Stimulated activated CD8-positive, alpha-beta memory T cell treated with anti-CD3 and anti-CD28 coated beads, Interleukin-15, amount 100 ng/mL, for 24 hours (primary cell): ENCODE results near the gene GPHB5.
"Not testable (repeated sequence)": the region's sequence is repeated elsewhere in the genome, so short reads cannot be mapped to it uniquely, and the experiment has no call there.

ENCODE experiments used
- DNase-seq: peaks from one replicate; pipeline ENCODE4 v3.0.0-alpha.2; 2020; ENCODE audit warnings: low read depth

Gene GPHB5

DNA sequence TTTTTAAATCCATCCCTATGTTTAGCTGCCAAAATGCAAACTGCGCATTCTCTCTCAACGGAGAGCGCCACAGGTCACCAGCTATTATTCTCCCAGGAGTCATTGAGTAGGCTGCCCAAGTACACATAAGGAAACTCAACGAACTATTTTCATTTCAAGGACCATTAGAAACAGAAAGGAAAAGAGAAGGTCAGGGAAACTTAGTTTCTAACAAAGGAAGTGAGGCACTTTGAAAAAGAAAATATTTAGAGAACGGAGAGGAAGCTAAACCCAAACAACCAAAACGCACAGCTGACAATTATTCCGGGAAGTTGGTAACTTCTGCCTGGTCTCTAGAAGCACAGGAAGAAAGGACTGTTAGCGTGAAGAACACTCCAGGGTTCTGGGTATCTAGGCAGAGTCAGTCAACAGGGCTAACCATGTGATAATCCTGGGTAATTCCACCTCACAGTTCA lies 23.5 kb downstream of the GPHB5 start:
- no peak for DNase-seq

GRCh38 chr14:63292805-63293204 lies 25.9 kb downstream of the GPHB5 start:
- no peak for DNase-seq

DNA sequence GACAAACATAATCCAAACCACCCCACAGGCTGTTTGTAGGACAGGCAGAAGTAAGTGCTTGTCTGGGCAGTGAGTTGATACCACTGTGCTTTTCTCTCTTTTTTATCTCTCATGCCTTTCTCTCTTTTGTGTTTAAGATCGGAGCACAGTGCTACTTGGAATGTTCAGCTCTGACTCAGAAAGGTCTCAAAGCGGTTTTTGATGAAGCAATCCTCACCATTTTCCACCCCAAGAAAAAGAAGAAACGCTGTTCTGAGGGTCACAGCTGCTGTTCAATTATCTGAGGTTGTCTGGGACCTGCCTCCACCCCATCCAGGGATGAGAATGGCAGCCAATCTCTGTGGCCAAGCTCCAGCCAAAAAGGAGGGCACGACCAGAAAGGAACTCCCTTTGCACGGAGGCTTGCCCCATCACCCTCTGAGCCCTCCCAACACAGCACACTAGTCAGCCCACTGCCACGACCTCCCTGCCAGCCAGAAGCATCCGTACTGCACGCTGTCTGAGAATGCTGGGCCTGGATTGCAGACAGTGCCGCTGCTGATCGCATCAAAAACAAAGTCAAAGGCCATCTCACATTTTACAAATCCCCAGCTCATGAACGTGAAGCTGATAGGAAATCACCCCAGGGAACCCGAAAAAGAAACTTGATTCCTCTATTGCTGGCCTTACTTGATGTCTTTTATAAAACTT lies 27.8 kb downstream of the GPHB5 start:
- DNase-seq, result no peak

- no peak for DNase-seq
These were observed 29.9 kb downstream of the GPHB5 start for GRCh38 chr14:63288853-63289252.

DNA sequence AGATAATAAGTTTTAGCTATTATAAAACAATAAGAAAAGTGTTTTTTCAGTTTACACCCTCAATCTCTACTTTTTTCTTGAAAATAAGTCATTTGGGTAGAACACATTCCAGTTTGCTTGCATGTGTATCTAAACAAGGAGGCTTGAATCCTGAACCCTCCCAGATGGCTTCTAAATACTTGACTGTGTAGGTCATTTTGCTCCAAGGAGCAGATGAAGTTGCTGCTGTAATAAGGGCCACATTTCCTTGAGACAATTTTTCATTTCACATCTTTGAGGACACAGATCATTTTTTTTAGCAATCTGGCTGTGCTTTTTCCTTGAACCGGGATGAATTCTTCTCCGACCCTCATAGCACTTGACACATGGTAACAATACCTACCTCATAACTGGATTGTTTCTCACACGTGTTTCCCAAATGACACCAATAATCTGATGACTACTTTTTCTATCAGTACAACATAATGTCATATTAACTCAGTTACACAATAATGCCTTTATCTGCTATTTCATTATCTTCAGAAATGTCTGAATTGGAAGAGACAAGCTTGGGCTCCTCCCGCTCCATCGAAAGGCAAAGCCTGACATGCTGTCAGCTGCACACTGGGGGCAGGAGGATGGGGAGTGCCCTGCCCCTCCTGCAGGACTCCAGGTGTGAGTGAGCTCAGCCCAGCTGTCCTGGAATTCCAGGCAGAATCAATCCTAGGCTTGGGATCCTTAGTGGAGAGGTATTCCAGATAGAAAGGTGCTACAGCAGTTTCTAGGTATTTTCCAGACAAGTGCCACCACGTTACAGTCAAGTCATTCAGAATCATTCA lies 30.9 kb downstream of the GPHB5 start:
- DNase-seq, result no peak

DNA sequence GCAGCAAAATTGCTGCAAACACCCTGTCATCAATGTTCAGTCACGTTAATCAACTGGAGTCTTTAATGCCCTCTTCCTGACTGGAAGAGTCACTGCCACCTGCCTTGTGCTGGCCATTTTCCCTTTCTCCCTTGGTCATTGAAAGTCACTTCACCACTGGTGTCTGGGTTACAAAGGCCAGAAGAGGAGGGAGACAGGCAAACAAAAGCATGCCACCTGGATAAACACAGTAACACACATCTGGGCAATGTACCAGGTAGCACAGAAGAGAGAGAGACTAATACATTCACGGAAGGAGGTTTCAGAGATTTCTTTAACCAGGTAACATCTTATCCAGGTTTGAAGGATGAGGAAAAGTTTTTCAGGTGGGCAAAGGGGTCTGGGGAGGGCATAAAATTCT lies 32.7 kb downstream of the GPHB5 start:
- no peak for DNase-seq

- DNase-seq, result no peak
These were observed 34.9 kb downstream of the GPHB5 start for GRCh38 chr14:63283884-63284248.

GRCh38 chr14:63282997-63283883 lies 35.5 kb downstream of the GPHB5 start:
- DNase-seq, result no peak

GRCh38 chr14:63279933-63280332 lies 38.8 kb downstream of the GPHB5 start:
- DNase-seq, result not testable (repeated sequence)

GRCh38 chr14:63277591-63278183 lies 41.0 kb downstream of the GPHB5 start:
- no peak for DNase-seq

DNA sequence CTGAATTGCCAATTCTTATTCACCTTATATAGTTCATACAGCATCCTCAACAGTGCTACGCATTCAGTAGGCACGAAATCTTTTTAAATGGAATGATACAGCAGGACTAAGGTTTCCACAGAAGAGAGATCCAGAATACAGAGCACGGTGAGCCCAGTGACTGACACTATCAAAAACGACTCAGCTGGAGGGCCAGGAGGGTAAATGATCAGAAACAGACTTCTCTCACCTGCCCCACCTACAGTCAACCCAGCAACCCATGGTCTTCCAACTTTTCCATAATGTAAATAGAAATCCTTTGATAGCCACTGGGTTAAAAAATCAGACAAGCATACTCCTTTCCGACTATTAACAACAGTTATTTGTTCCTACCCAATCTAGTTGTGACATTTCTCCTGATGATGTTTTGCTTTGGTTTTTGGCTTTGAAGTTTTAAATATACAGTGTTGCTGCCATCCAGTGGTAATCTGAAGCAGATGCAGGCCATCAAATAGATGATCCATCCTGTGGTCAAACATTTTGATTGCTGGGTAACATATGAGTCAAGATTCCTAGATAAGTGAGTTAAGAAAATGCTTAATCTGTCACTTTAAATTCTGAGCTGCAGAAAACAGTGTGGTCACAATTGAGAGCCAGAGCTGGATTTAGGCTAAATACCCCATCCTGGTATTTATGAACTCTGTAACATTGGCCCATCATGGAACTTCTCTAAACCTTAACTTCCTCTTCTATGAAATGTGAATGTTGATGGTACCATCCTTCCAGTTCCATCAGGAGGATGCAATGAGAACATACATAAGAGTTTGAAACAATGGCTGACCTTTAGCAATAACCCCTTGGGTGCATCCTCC lies 42.0 kb downstream of the GPHB5 start:
- no peak for DNase-seq

- no peak for DNase-seq
These were observed 42.7 kb downstream of the GPHB5 start for GRCh38 chr14:63276016-63276415.

GRCh38 chr14:63275611-63276010 lies 43.1 kb downstream of the GPHB5 start:
- no peak for DNase-seq

DNA sequence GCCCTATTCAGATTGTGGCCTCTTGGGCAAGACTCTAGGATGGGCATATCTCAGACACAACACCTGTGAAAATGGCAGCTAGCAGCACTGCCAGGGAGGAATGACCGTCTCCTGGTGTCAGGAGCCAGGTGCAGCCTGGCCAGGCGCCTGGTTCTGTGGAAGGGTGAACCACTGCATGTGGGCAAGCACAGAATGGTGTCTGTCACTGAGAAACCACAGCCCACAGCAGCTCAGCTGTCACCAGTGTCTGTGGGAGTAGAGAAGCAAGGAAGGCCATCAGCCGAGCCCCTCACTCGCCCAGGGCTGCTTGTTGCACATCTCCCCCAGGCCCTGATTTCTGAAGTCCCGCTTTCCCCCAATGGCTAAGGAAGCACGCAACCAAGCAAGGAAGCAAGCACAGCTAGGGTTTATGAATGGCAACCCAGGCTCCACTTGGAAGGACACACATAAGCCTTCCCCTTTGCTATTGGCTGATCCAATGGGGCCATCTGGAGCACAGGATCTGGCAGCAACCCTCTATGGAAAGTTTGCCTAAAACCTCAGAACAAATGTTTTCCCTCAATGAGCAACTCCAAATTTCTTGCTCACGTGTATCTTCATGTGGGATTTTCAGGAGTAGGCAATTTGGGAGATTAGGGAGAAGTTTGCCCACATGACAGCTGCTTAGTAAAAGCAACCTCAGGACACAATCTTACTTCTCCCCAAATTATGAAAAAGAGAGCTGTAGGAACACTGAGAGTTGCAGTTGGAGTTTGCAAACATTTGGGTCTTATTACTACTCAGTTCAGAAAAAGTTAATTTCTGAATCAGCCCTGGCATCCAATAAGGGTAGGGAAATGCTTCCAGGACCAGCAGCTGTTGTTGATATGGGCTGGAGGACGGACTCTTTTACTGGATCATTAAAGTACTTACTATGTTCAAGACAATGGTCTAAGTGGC lies 44.7 kb downstream of the GPHB5 start:
- DNase-seq, result no peak

DNA sequence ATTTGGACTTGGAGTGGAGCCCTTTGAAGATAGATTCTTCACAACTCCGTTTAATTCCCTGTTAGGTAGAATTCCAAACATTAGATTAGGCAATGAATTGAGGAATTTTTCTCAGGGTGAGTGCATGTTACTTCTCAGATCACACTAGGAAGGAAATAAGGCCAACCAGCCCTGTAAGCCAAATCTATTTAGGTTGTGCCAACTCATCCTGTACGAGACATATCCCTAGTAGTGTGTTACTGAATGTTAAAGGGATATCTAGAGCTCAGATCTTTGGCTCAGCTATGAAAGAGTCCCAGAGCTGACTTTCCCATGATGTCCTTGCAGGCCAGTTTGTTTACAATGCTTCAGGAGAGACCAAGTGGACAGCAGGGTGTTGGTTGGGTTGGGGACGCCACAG lies 45.6 kb downstream of the GPHB5 start:
- DNase-seq, result no peak

DNA sequence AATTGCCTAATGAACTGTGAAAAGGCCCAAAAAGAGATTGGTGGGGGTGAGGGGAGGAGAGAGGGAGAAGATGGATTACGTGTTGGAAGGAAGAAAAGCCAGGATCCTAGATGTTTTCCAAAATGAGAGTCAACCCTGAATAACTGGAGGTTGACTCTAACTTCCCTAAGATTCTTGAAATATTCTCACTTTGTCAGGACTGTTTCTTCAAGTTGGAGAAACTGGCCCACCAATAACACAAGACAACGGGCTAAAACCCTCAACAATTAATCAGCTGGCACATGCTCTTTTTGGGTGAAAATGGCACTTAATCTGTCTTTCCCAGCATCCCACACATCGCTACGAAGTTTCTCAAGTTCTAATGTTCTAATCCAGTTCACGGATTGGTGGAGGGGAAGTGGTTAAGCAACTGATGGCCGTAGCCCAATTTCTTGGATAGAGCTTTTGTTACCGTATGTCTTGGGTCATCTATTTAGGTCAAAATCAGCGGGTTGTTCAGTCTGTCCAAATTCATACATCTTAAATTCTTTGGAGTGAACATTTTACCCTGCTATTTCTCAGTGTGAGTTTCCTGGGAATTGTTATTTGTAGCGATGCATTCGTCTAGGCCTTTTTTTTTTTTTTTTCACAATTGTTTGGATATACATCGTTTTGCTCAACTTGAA lies 49.0 kb downstream of the GPHB5 start:
- DNase-seq, result no peak

GRCh38 chr14:63268771-63269170 lies 50.0 kb downstream of the GPHB5 start:
- DNase-seq, result no peak

DNA sequence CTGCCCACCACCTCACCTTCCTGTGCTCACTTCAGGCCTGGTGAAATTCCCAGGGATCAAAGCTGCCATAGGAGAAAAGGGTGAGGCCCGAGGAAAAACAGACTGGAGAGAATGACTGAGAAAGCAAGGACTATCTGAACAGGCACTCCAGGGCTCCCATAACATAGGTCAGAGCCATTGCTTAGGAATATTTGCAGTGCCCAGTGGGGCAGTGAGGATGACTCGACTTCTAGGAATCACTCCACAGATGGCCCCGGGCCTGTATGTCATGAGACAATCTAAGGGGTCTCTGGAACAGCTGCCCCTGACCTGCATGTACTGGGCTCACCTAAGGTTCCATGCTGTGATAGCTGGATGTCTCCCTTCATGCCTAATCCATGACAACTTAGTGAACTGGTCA lies 51.6 kb downstream of the GPHB5 start:
- DNase-seq, result no peak

- no peak for DNase-seq
These were observed 52.6 kb downstream of the GPHB5 start for GRCh38 chr14:63266106-63266505.
